Measurements from ENCODE around the gene GMPPB.
"Not testable (repeated sequence)": the region's sequence is repeated elsewhere in the genome, so short reads cannot be mapped to it uniquely, and the experiment has no call there.

DNA sequence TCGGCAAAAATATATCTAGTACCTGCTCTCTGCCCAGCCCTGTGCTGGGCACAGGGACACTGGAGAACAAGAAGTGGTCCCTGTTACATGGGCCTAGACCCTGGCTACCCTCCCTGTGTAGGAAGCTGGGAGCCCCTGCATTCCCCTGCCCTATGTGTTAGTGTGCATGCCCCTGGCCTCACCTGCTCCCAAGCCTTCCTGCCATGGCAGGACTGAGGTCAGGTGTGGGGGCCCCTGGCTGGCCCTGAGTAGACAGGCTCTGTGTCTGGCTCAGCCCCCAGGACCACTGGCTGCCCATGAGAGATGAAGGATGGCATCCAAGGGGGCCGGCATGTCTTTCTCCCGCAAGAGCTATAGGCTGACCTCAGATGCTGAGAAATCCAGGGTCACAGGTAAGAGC lies 32.9 kb downstream of the GMPPB start:
- not testable (repeated sequence) for TF ChIP-seq CTCF (IDR thresholded peaks at IDR 0.05; ENCODE audit: low read depth, low read length, poor library complexity, severe bottlenecking); EZH2phosphoT487 (IDR thresholded peaks at IDR 0.05; ENCODE audit: borderline replicate concordance, low read length)
